ENCODE measurements around the gene DHH. TPM values are rescaled to one million over a fixed set of nuclear protein-coding genes. Genes with fewer than 3 reads are reported as not detected.

The DHH gene
- total and polyA plus RNA-seq, 4 donors = 0.16 to 2.6 (median 0.95) TPM

DNA sequence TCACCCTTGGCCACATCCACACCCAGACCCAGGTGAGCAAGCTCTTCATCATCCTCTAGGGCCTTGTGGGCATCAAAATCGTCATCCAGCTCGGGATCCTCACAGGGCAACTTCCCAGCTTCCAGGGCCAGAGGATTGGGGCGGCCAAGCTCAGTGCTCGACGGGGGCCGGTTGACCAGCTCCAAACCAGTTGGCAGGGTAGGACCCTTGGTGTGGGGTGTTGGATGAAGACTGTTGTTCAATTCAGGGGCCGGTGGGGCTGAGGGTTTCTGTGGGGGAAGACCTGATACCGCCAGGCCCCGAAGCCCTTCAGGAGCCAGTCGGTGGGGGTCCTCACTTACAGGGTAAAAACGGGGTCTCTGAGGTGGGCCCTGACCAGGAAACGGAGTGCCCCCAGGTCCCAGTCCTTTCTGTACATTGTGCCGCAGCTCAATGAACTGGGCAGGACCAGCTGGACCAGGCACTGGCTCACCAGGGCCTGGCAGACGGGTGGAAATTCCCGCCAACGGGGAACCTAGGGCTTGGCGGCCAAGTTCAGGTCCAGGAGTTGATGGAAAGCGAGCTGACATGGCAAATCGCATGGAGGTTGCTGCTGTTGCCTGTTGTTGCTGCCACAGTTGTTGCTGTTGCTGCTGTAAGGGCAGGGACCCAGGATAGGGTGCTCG, 56.2 kb downstream of the DHH start:
- Histone ChIP-seq H3K36me3 (ENCODE audit: control insufficient read depth in 4 of 4, insufficient read depth in 4 of 4, low read length in 4 of 4) (peaks cover 35 to 79% (median 53%) of the 10 kb centered on the region in 4 donors), H3K27me3 (ENCODE audit: control insufficient read depth in 3 of 3, insufficient read depth in 3 of 3, low read length in 2 of 3) (no peaks in the 10 kb centered on the region), H3K27ac (ENCODE audit: low read depth in 1 of 2, low read length in 1 of 2) (no peak overlapping the region), H3K4me3 (no peak overlapping the region), H3K9ac (ENCODE audit: insufficient read depth in 1 of 2, low read length in 2 of 2) (no peak overlapping the region), H3K4me1 (ENCODE audit: control insufficient read depth in 5 of 5, insufficient read depth in 5 of 5, low read length in 5 of 5) (no peaks in the 10 kb centered on the region), H3K9me3 (ENCODE audit: control insufficient read depth in 4 of 4, insufficient read depth in 3 of 4, low read length in 3 of 4) (no peaks in the 10 kb centered on the region)
- DNase-seq (no peak), ATAC-seq (ENCODE audit: insufficient read depth, low FRiP score) (no peak)
- 93 to 97% methylated on average over 20 of the region's 20 CpGs for WGBS, 2 donors
- TF ChIP-seq, protein P1, sequence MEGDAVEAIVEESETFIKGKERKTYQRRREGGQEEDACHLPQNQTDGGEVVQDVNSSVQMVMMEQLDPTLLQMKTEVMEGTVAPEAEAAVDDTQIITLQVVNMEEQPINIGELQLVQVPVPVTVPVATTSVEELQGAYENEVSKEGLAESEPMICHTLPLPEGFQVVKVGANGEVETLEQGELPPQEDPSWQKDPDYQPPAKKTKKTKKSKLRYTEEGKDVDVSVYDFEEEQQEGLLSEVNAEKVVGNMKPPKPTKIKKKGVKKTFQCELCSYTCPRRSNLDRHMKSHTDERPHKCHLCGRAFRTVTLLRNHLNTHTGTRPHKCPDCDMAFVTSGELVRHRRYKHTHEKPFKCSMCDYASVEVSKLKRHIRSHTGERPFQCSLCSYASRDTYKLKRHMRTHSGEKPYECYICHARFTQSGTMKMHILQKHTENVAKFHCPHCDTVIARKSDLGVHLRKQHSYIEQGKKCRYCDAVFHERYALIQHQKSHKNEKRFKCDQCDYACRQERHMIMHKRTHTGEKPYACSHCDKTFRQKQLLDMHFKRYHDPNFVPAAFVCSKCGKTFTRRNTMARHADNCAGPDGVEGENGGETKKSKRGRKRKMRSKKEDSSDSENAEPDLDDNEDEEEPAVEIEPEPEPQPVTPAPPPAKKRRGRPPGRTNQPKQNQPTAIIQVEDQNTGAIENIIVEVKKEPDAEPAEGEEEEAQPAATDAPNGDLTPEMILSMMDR (IDR thresholded peaks at IDR 0.05; ENCODE audit: control extremely low read depth, extremely low read depth) = no peak

DNA sequence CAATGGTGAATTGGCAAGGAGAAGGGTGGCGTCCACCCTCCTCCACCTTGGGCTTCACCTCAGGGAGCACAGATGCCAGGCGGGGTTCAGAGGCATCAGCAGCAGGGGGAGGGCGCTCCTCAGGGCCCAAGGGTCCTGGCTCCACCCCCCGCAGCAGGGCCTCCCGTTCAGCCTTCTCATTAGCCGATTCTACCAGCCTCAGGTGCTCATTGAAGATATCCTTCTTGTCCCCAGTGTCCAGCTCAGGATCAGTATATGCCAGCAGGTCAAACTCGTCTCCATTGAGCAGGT, 56.7 kb downstream of the DHH start:
- TF ChIP-seq, protein P1 (IDR thresholded peaks at IDR 0.05; ENCODE audit: control extremely low read depth, extremely low read depth) = no peak
- peaks cover 36 to 79% (median 50%) of the 10 kb centered on the region in 4 donors for H3K36me3 ChIP-seq (ENCODE audit: control insufficient read depth in 4 of 4, insufficient read depth in 4 of 4, low read length in 4 of 4)
- H3K4me3 ChIP-seq = no peak overlapping the region
- 92% methylated on average over 7 of the region's 7 CpGs for WGBS, 2 donors
- H3K27me3 ChIP-seq (ENCODE audit: control insufficient read depth in 3 of 3, insufficient read depth in 3 of 3, low read length in 2 of 3) = no peaks in the 10 kb centered on the region
- ATAC-seq (ENCODE audit: insufficient read depth, low FRiP score) (no peak), DNase-seq (no peak)
- H3K9ac ChIP-seq (ENCODE audit: insufficient read depth in 1 of 2, low read length in 2 of 2) = no peak overlapping the region
- H3K27ac ChIP-seq (ENCODE audit: low read depth in 1 of 2, low read length in 1 of 2) = no peak overlapping the region
- H3K9me3 ChIP-seq (ENCODE audit: control insufficient read depth in 4 of 4, insufficient read depth in 3 of 4, low read length in 3 of 4) = no peaks in the 10 kb centered on the region
- no peaks in the 10 kb centered on the region for H3K4me1 ChIP-seq (ENCODE audit: control insufficient read depth in 5 of 5, insufficient read depth in 5 of 5, low read length in 5 of 5)

DNA sequence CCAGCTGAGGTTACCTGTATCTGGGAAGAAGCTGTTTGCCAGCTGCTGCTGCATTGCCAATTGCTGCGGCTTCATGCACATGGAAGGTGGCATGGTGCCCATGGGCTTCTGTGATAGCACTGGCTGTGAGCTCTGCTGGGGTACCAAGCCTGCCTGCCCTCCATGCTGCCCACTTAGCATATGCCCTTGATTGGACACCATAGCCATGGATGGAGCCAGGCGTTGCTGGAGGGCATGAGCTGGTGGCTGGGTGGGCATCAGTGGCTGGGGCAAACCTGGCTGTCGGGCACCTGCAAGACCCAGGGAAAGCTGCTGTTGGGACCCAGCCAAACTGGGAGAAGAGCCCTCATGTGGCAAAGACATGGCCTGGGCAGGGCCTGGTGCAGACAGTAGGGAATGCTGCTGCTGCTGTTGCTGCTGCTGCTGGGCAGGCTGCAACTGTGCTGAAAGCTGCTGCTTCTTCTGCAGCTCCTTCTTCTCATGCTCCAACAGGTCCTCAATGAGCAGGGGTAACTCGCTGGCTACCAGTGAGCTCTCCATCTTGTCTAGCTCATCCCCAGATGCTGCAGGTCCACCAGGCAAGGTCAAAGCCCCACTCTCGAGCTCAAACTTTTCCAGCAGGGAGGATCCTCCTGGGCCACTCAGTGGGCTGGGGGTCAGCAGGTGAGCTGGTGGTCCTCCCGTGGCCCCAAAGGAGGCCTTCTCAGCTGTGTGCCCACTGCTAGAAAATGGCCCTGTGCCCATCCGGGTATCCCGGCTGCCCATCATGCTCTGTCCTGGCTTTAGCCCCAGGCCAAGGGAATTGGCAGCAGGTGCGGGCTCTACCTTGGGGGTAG, 57.3 kb downstream of the DHH start:
- peaks cover 0 to under 1% (median 0%) of the 10 kb centered on the region in 5 donors for H3K4me1 ChIP-seq (ENCODE audit: control insufficient read depth in 5 of 5, insufficient read depth in 5 of 5, low read length in 5 of 5)
- H3K36me3 ChIP-seq (ENCODE audit: control insufficient read depth in 4 of 4, insufficient read depth in 4 of 4, low read length in 4 of 4) = peaks cover 36 to 79% (median 47%) of the 10 kb centered on the region in 4 donors
- H3K9ac ChIP-seq (ENCODE audit: insufficient read depth in 1 of 2, low read length in 2 of 2) = no peak overlapping the region
- WGBS, 2 donors = 95 to 96% methylated on average over 9 of the region's 9 CpGs
- DNase-seq (no peak), ATAC-seq (ENCODE audit: insufficient read depth, low FRiP score) (no peak)
- no peaks in the 10 kb centered on the region for H3K27me3 ChIP-seq (ENCODE audit: control insufficient read depth in 3 of 3, insufficient read depth in 3 of 3, low read length in 2 of 3)
- no peak overlapping the region for H3K27ac ChIP-seq (ENCODE audit: low read depth in 1 of 2, low read length in 1 of 2)
- TF ChIP-seq, protein P1 (IDR thresholded peaks at IDR 0.05; ENCODE audit: control extremely low read depth, extremely low read depth) = no peak
- H3K4me3 ChIP-seq = no peak overlapping the region
- no peaks in the 10 kb centered on the region for H3K9me3 ChIP-seq (ENCODE audit: control insufficient read depth in 4 of 4, insufficient read depth in 3 of 4, low read length in 3 of 4)

Small RNAs within 50 kb of the gene (small RNA-seq; reads per million reads assigned to genes)
- gene RF00019 (ENCODE audit: low replicate concordance) = not detected

Other genes with a start within 250 kb of the DHH start
- gene DDX23, start 242.6 kb downstream of the DHH start, total RNA-seq = 10 to 100 TPM; 62.9 to 86.7 TPM
- gene DDX23, start 242.6 kb downstream of the DHH start, polyA plus RNA-seq = 10 to 100 TPM; 36.6 to 60.5 TPM
- 1 to 10 TPM; 5.3 to 8.6 TPM for gene RND1, start 228.9 kb downstream of the DHH start, total RNA-seq
- 10 to 100 TPM; 22.0 to 80.5 TPM for gene RND1, start 228.9 kb downstream of the DHH start, polyA plus RNA-seq
- 10 to 100 TPM; 13.1 to 61.1 TPM for gene FKBP11, start 169.3 kb downstream of the DHH start, total RNA-seq
- 10 to 100 TPM; 65.0 to 69.9 TPM for gene FKBP11, start 169.3 kb downstream of the DHH start, polyA plus RNA-seq
- 100 to 1,000 TPM in 1 of 2 donors, 10 to 100 TPM in 1; 37.9 to 194 TPM for gene ARF3, start 137.3 kb downstream of the DHH start, total RNA-seq
- 100 to 1,000 TPM; 104 to 118 TPM for gene ARF3, start 137.3 kb downstream of the DHH start, polyA plus RNA-seq
- under 1 TPM in 1 of 2 donors, not detected in 1; 0.43 TPM for gene WNT10B, start 123.1 kb downstream of the DHH start, total RNA-seq
- under 1 TPM; 0.24 to 0.35 TPM for gene WNT10B, start 123.1 kb downstream of the DHH start, polyA plus RNA-seq
- under 1 TPM; 0.15 to 0.20 TPM for gene WNT1, start 116.5 kb downstream of the DHH start, total RNA-seq
- gene WNT1, start 116.5 kb downstream of the DHH start, polyA plus RNA-seq = under 1 TPM in 1 of 2 donors, not detected in 1; 0.09 TPM
- under 1 TPM; 0.11 to 0.12 TPM for gene DDN, start 95.4 kb downstream of the DHH start, total RNA-seq
- under 1 TPM; 0.04 to 0.07 TPM for gene DDN, start 95.4 kb downstream of the DHH start, polyA plus RNA-seq
- gene PRKAG1, start 76.0 kb downstream of the DHH start, total RNA-seq = 10 to 100 TPM; 33.1 to 53.6 TPM
- 10 to 100 TPM; 45.7 to 54.5 TPM for gene PRKAG1, start 76.0 kb downstream of the DHH start, polyA plus RNA-seq
- gene KMT2D, start 34.0 kb downstream of the DHH start, total RNA-seq = 100 to 1,000 TPM in 1 of 2 donors, 10 to 100 TPM in 1; 58.7 to 115 TPM
- 10 to 100 TPM; 27.6 to 39.7 TPM for gene KMT2D, start 34.0 kb downstream of the DHH start, polyA plus RNA-seq
- gene RHEBL1, start 24.8 kb downstream of the DHH start, total RNA-seq = 1 to 10 TPM in 1 of 2 donors, under 1 TPM in 1; 0.51 to 2.4 TPM
- gene RHEBL1, start 24.8 kb downstream of the DHH start, polyA plus RNA-seq = 1 to 10 TPM; 1.8 to 2.6 TPM
- gene LMBR1L, start 16.0 kb upstream of the DHH start, total RNA-seq = 10 to 100 TPM; 38.5 to 70.1 TPM
- 10 to 100 TPM; 34.8 to 39.0 TPM for gene LMBR1L, start 16.0 kb upstream of the DHH start, polyA plus RNA-seq
- 100 to 1,000 TPM; 261 to 900 TPM for gene TUBA1B, start 36.6 kb upstream of the DHH start, total RNA-seq
- gene TUBA1B, start 36.6 kb upstream of the DHH start, polyA plus RNA-seq = 1,000 to 10,000 TPM in 1 of 2 donors, 100 to 1,000 TPM in 1; 415 to 1,091 TPM
- 100 to 1,000 TPM; 264 to 270 TPM for gene TUBA1A, start 94.3 kb upstream of the DHH start, total RNA-seq
- 100 to 1,000 TPM in 1 of 2 donors, 10 to 100 TPM in 1; 89.7 to 253 TPM for gene TUBA1A, start 94.3 kb upstream of the DHH start, polyA plus RNA-seq
- gene TUBA1C, start 170.3 kb upstream of the DHH start, total RNA-seq = 100 to 1,000 TPM in 1 of 2 donors, 10 to 100 TPM in 1; 54.3 to 224 TPM
- gene TUBA1C, start 170.3 kb upstream of the DHH start, polyA plus RNA-seq = 100 to 1,000 TPM; 179 to 593 TPM
- gene PRPH, start 200.3 kb upstream of the DHH start, total RNA-seq = 1 to 10 TPM in 1 of 2 donors, under 1 TPM in 1; 0.67 to 2.7 TPM
- under 1 TPM; 0.19 to 0.67 TPM for gene PRPH, start 200.3 kb upstream of the DHH start, polyA plus RNA-seq
- gene TROAP, start 228.5 kb upstream of the DHH start, total RNA-seq = 1 to 10 TPM; 1.2 to 4.6 TPM
- 1 to 10 TPM; 2.4 to 4.1 TPM for gene TROAP, start 228.5 kb upstream of the DHH start, polyA plus RNA-seq
- gene C1QL4, start 242.4 kb upstream of the DHH start, total RNA-seq = not detected
- gene C1QL4, start 242.4 kb upstream of the DHH start, polyA plus RNA-seq = under 1 TPM in 1 of 2 donors, not detected in 1; 0.06 TPM